ENCODE results near the gene CKS2.

The CKS2 gene

GRCh38 chr9:89323390-89323789, 12.4 kb downstream of the CKS2 start:
- TF ChIP-seq CTCF (IDR thresholded peaks at IDR 0.05; ENCODE audit: insufficient read depth, low read length, poor library complexity, severe bottlenecking), result no peak
- no peak for DNase-seq (ENCODE audit: extremely low read depth, insufficient read length)
- Histone ChIP-seq H3K27me3 (replicated peaks; ENCODE audit: control insufficient read depth, insufficient read depth, low read length) (no peaks in the 10 kb centered on the region), H3K4me3 (replicated peaks; ENCODE audit: low read depth, low read length) (no peak overlapping the region), H3K36me3 (ENCODE audit: control insufficient read depth, insufficient read depth, low read length) (peaks cover 4% of the 10 kb centered on the region)

- H3K27me3 ChIP-seq (replicated peaks; ENCODE audit: control insufficient read depth, insufficient read depth, low read length), result no peaks in the 10 kb centered on the region
- peaks cover 13% of the 10 kb centered on the region for H3K36me3 ChIP-seq (ENCODE audit: control insufficient read depth, insufficient read depth, low read length)
- no peak overlapping the region for H3K4me3 ChIP-seq (replicated peaks; ENCODE audit: low read depth, low read length)
- no peak for TF ChIP-seq CTCF (IDR thresholded peaks at IDR 0.05; ENCODE audit: insufficient read depth, low read length, poor library complexity, severe bottlenecking)
- DNase-seq (ENCODE audit: extremely low read depth, insufficient read length), result no peak
Measured at GRCh38 chr9:89325733-89326132, 14.7 kb downstream of the CKS2 start.

GRCh38 chr9:89328064-89328463, 17.1 kb downstream of the CKS2 start:
- no peak for TF ChIP-seq CTCF (IDR thresholded peaks at IDR 0.05; ENCODE audit: insufficient read depth, low read length, poor library complexity, severe bottlenecking)
- no peak overlapping the region for H3K4me3 ChIP-seq (replicated peaks; ENCODE audit: low read depth, low read length)
- H3K36me3 ChIP-seq (ENCODE audit: control insufficient read depth, insufficient read depth, low read length), result peaks cover 16% of the 10 kb centered on the region
- DNase-seq (ENCODE audit: extremely low read depth, insufficient read length), result no peak
- no peaks in the 10 kb centered on the region for H3K27me3 ChIP-seq (replicated peaks; ENCODE audit: control insufficient read depth, insufficient read depth, low read length)

GRCh38 chr9:89329917-89330316, 18.9 kb downstream of the CKS2 start:
- Histone ChIP-seq H3K36me3 (ENCODE audit: control insufficient read depth, insufficient read depth, low read length) (peaks cover 18% of the 10 kb centered on the region), H3K27me3 (replicated peaks; ENCODE audit: control insufficient read depth, insufficient read depth, low read length) (no peaks in the 10 kb centered on the region), H3K4me3 (replicated peaks; ENCODE audit: low read depth, low read length) (no peak overlapping the region)
- no peak for DNase-seq (ENCODE audit: extremely low read depth, insufficient read length)
- no peak for TF ChIP-seq CTCF (IDR thresholded peaks at IDR 0.05; ENCODE audit: insufficient read depth, low read length, poor library complexity, severe bottlenecking)

- TF ChIP-seq CTCF (IDR thresholded peaks at IDR 0.05; ENCODE audit: insufficient read depth, low read length, poor library complexity, severe bottlenecking), result no peak
- H3K4me3 ChIP-seq (replicated peaks; ENCODE audit: low read depth, low read length), result no peak overlapping the region
- no peak for DNase-seq (ENCODE audit: extremely low read depth, insufficient read length)
- peaks cover 18% of the 10 kb centered on the region for H3K36me3 ChIP-seq (ENCODE audit: control insufficient read depth, insufficient read depth, low read length)
- H3K27me3 ChIP-seq (replicated peaks; ENCODE audit: control insufficient read depth, insufficient read depth, low read length), result no peaks in the 10 kb centered on the region
Measured at GRCh38 chr9:89330513-89330912, 19.5 kb downstream of the CKS2 start.

- no peak for TF ChIP-seq CTCF (IDR thresholded peaks at IDR 0.05; ENCODE audit: insufficient read depth, low read length, poor library complexity, severe bottlenecking)
- H3K27me3 ChIP-seq (replicated peaks; ENCODE audit: control insufficient read depth, insufficient read depth, low read length), result no peaks in the 10 kb centered on the region
- H3K36me3 ChIP-seq (ENCODE audit: control insufficient read depth, insufficient read depth, low read length), result peaks cover 9% of the 10 kb centered on the region
- no peak overlapping the region for H3K4me3 ChIP-seq (replicated peaks; ENCODE audit: low read depth, low read length)
- no peak for DNase-seq (ENCODE audit: extremely low read depth, insufficient read length)
Measured at GRCh38 chr9:89339807-89340206, 28.8 kb downstream of the CKS2 start.

Measured in GM06990 (cell line).